SK-MEL-5 (cell line): Measurements from ENCODE around the gene LRGUK. TPM values are rescaled to one million over a fixed set of nuclear protein-coding genes. Genes with fewer than 3 reads are reported as not detected.
"Not testable (repeated sequence)": the region's sequence is repeated elsewhere in the genome, so short reads cannot be mapped to it uniquely, and the experiment has no call there.

Experiments
- DNase-seq: peaks from one replicate; pipeline ENCODE4 v3.0.0-alpha.2; 2016; ENCODE audit warnings: low read depth, low spot score
- in situ Hi-C: cut with HindIII; loops from 2 replicates; pipeline ENCODE4 v1.10.0; 2016; ENCODE audit warnings: low sequenced_read_pairs, high pct_unique_total_duplicates, low pct_unique_long_range_greater_than_20kb
- total RNA-seq: library from RNA; depleted of rRNA; stranded (reverse); fragments of >200 nt; shearing (Covaris generic); gene quantifications from 2 replicates; pipeline ENCODE4 v1.2.3, GENCODE V29; 2014

Gene LRGUK
- total RNA-seq, 1 experiment from 2014 or later = 9.9 TPM

GRCh38 chr7:134278502-134279153, 151.5 kb downstream of the LRGUK start:
- DNase-seq = no peak
- in situ Hi-C loops = no loop called here

GRCh38 chr7:134279336-134279735, 152.2 kb downstream of the LRGUK start:
- no peak for DNase-seq
- in situ Hi-C loops = no loop called here

- no peak for DNase-seq
Observed at GRCh38 chr7:134279898-134280297, 152.8 kb downstream of the LRGUK start.

GRCh38 chr7:134280508-134280907, 153.4 kb downstream of the LRGUK start:
- in situ Hi-C loops = no loop called here
- no peak for DNase-seq

More at GRCh38 chr7:134279898-134280297, 152.8 kb downstream of the LRGUK start:
- in situ Hi-C loops = no loop called here

- no peak for DNase-seq
- in situ Hi-C loops = no loop called here
Observed at GRCh38 chr7:134284011-134284410, 156.9 kb downstream of the LRGUK start.

GRCh38 chr7:134284952-134285351, 157.8 kb downstream of the LRGUK start:
- in situ Hi-C loops = no loop called here
- no peak for DNase-seq

GRCh38 chr7:134287916-134288659, 160.9 kb downstream of the LRGUK start:
- no peak for DNase-seq
- in situ Hi-C loops = no loop called here

GRCh38 chr7:134289423-134289822, 162.3 kb downstream of the LRGUK start:
- in situ Hi-C loops = no loop called here

GRCh38 chr7:134289841-134290240, 162.7 kb downstream of the LRGUK start:
- no peak for DNase-seq
- in situ Hi-C loops = no loop called here

More at GRCh38 chr7:134289423-134289822, 162.3 kb downstream of the LRGUK start:
- DNase-seq = no peak

- in situ Hi-C loops = no loop called here
- no peak for DNase-seq
Observed at GRCh38 chr7:134290286-134290685, 163.1 kb downstream of the LRGUK start.

GRCh38 chr7:134293002-134293740, 166.0 kb downstream of the LRGUK start:
- in situ Hi-C loops = no loop called here
- DNase-seq = no peak

GRCh38 chr7:134295982-134296381, 168.8 kb downstream of the LRGUK start:
- in situ Hi-C loops, DNase-seq: not testable (repeated sequence)

- DNase-seq = no peak
- in situ Hi-C loops = no loop called here
Observed at GRCh38 chr7:134297489-134297888, 170.3 kb downstream of the LRGUK start.

- in situ Hi-C loops = no loop called here
- no peak for DNase-seq
Observed at GRCh38 chr7:134298902-134299683, 172.0 kb downstream of the LRGUK start.

- in situ Hi-C loops = no loop called here
- no peak for DNase-seq
Observed at GRCh38 chr7:134300988-134301387, 173.8 kb downstream of the LRGUK start.

- no peak for DNase-seq
- in situ Hi-C loops = no loop called here
Observed at GRCh38 chr7:134301592-134301991, 174.5 kb downstream of the LRGUK start.

- no peak for DNase-seq
- in situ Hi-C loops = no loop called here
Observed at GRCh38 chr7:134302120-134302519, 175.0 kb downstream of the LRGUK start.

- in situ Hi-C loops = no loop called here
- no peak for DNase-seq
Observed at GRCh38 chr7:134307320-134307719, 180.2 kb downstream of the LRGUK start.
